Measurements from ENCODE around the gene POM121L2. TPM values are rescaled to one million over a fixed set of nuclear protein-coding genes. Genes with fewer than 3 reads are reported as not detected.

POM121L2 gene
- not detected in 2 replicates for total RNA-seq (2013; cell fraction: nucleolus; rRNA removed)
- total RNA-seq (2014; rRNA removed) (not detected in 2 replicates), total RNA-seq (2014; rRNA removed; fragmentation: Illumina TruSeq; extraction: Trizol) (not detected in 2 replicates), total RNA-seq (2021) (not detected in 2 replicates), polyA plus RNA-seq (2011; rRNA removed) (not detected in 2 replicates), polyA plus RNA-seq (2014; fragmentation: Illumina TruSeq; extraction: Trizol) (0.04 TPM in 1 of 2 replicates, not detected in the other), polyA plus RNA-seq (2014; fragmentation: Nextera tagmentation; extraction: Ambion mirVana) (not detected), polyA plus RNA-seq (2014; rRNA removed) (not detected in 2 replicates), polyA plus RNA-seq (2016; fragmentation: Nextera tagmentation; extraction: Ambion mirVana) (not detected), polyA minus RNA-seq (2011; rRNA and poly(A)+ RNA removed) (0.05 TPM in 1 of 2 replicates, not detected in the other), Bru-seq, nascent RNA (percentile 24 among the genes with signal in this experiment), BruChase-seq, experiment 1, labeled RNA remaining after a 6-hour chase (not detected), BruChase-seq, experiment 2, labeled RNA remaining after a 2-hour chase (percentile 22 among the genes with signal in this experiment)
- polyA plus RNA-seq (2011; ENCODE audit: low read depth): not detected
- not detected in 2 replicates for polyA plus RNA-seq (2011; cell fraction: cytosol; rRNA removed)
- polyA plus RNA-seq (2011; cell fraction: nucleus; rRNA removed): 0.04 TPM in 1 of 2 replicates, not detected in the other
- polyA plus RNA-seq (2012): 0.04 TPM in 1 of 2 replicates, not detected in the other
- not detected in 2 replicates for polyA minus RNA-seq (2011; cell fraction: cytosol; rRNA and poly(A)+ RNA removed)
- polyA minus RNA-seq (2011; cell fraction: nucleus; rRNA and poly(A)+ RNA removed): 0.12 TPM in 1 of 2 replicates, not detected in the other
- long read RNA-seq, experiment 1: 0 reads
- long read RNA-seq, experiment 2: 0 reads

DNA sequence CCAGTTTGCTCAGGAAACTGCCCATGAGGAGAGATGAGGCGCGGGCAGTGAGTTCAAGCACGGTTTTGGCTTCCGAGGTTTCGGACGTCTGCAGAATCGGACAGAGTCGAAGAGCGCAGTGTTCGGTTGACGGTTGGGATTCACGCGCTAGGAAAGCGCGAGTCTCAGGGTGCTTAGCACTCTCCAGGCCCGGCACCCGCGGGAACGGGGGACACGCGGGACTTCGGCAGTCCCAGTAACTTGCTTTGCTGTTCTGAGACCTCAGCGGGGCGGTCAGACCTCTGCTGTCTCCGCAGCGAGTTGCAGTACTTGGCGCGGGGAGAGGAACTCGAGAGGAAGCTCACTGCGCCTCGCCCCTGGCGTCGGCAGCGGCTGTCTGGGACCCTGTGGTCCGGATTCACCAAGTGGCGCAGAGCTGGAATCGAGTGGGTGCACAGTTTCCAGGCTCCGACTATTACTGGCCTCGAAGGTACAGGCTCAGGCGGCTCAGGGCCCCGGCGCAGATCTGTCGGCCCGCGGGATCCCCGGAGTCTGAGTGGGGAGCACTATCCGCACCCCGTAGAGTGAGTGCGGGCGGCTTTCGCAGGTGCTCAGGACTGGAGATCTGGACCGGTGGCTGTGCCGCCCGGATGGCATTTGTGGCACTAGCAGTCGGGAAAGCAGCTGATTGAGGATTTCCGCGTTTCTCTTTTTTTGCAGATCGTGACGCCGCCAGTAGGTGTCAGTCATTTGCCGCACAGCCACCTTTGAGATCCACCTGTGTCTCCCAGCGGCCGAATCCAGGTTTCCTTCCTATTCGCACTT lies at the start of gene POM121L2:
Gene POM121L2, minus strand, starts transcription at position 128 of the 804 bp plus-strand sequence. Its CDS starts 103 bp downstream, at position 25.
- Histone ChIP-seq H3K4me3 (peak within 1 kb of the TSS; percentile 82), H3K27me3 (replicated peaks in 1 of 2; ENCODE audit: control insufficient read depth in 2 of 2, insufficient read depth in 2 of 2, low read length in 1 of 2) (no peaks in the 10 kb centered on the region; a peak in 2 of 4 replicates), H3K9ac (ENCODE audit: control insufficient read depth, insufficient read depth, low read length) (peak within 1 kb of the TSS; percentile 61; the same call in 1 of the 2 replicates), H3K27ac (ENCODE audit: control insufficient read depth, insufficient read depth) (no peak within 1 kb of the TSS), H3K9me3 (replicated peaks; ENCODE audit: control insufficient read depth, insufficient read depth, low read length) (no peaks in the 10 kb centered on the region), H3K4me2 (ENCODE audit: control insufficient read depth, insufficient read depth) (peak within 1 kb of the TSS; percentile 99), H3K79me2 (ENCODE audit: control insufficient read depth, insufficient read depth, low read length) (no peaks in the 10 kb centered on the region), H3K4me1 (ENCODE audit: control insufficient read depth, insufficient read depth, low read length) (0 out of 2 replicates have a peak, but pooled peaks cover 5% of the 10 kb centered on the region), H2AFZ (ENCODE audit: control insufficient read depth, low read depth, low read length) (peak within 1 kb of the TSS; percentile 94), H3K36me3 (ENCODE audit: control insufficient read depth in 2 of 2, insufficient read depth in 2 of 2, low read length in 1 of 2) (no peaks in the 10 kb centered on the region), H4K20me1 (ENCODE audit: control insufficient read depth, insufficient read depth) (no peaks in the 10 kb centered on the region)
- intact Hi-C loops (cut with micrococcal nuclease; ENCODE audit: unreplicated experiment) (loop anchor here (1.0 to 5.0 kb wide), 6 partner anchors 124 to 440 kb away; no protein-coding TSS in a partner anchor), in situ Hi-C loops (cut with MboI) (loop anchor here (10.0 kb wide), 1 partner anchor 472 kb away; no protein-coding TSS in a partner anchor)
- ChIA-PET POLR2A (no interaction called here), SMC1A (ENCODE audit: uncharacterized antibody, unreplicated experiment) (interaction anchor here (0.8 to 1.7 kb wide), 8 partner anchors 146 to 584 kb away, joined by 3 to 12 read pairs (median 3); no protein-coding TSS in a partner anchor), CTCF (interaction anchor here (0.7 to 3.2 kb wide), 22 partner anchors 10 to 584 kb away, joined by 3 to 28 read pairs (median 4); a partner anchor contains a TSS), RAD21 (ENCODE audit: unreplicated experiment) (interaction anchor here (0.7 to 1.3 kb wide), 10 partner anchors 135 to 483 kb away, joined by 3 to 7 read pairs (median 4); no protein-coding TSS in a partner anchor)
- BruUV-seq (replicated peaks): no TSS peak
- 6% methylated on average over 63 of the region's 64 CpGs for WGBS (ENCODE audit: insufficient coverage, insufficient replicate concordance, low lambda C conversion rate, missing lambda C conversion rate)
- FAIRE-seq (peak; percentile 87), ATAC-seq (peak; percentile 89), DNase-seq (ENCODE audit: low read depth, low spot score) (no peak)
- peak; percentile 81 for TF ChIP-seq RAD21 (IDR thresholded peaks at IDR 0.05; ENCODE audit: insufficient read depth, low read depth, low read length)
- TF ChIP-seq SREBF2 (IDR thresholded peaks at IDR 0.05; ENCODE audit: low read length): no peak
- TF ChIP-seq KAT2A (conservative IDR thresholded peaks at IDR 0.05; ENCODE audit: control insufficient read depth, low read depth, low read length): no peak
- TF ChIP-seq, protein P1, sequence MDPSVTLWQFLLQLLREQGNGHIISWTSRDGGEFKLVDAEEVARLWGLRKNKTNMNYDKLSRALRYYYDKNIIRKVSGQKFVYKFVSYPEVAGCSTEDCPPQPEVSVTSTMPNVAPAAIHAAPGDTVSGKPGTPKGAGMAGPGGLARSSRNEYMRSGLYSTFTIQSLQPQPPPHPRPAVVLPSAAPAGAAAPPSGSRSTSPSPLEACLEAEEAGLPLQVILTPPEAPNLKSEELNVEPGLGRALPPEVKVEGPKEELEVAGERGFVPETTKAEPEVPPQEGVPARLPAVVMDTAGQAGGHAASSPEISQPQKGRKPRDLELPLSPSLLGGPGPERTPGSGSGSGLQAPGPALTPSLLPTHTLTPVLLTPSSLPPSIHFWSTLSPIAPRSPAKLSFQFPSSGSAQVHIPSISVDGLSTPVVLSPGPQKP (IDR thresholded peaks at IDR 0.05; ENCODE audit: low read depth, low read length): no peak
- TF ChIP-seq, protein P2, sequence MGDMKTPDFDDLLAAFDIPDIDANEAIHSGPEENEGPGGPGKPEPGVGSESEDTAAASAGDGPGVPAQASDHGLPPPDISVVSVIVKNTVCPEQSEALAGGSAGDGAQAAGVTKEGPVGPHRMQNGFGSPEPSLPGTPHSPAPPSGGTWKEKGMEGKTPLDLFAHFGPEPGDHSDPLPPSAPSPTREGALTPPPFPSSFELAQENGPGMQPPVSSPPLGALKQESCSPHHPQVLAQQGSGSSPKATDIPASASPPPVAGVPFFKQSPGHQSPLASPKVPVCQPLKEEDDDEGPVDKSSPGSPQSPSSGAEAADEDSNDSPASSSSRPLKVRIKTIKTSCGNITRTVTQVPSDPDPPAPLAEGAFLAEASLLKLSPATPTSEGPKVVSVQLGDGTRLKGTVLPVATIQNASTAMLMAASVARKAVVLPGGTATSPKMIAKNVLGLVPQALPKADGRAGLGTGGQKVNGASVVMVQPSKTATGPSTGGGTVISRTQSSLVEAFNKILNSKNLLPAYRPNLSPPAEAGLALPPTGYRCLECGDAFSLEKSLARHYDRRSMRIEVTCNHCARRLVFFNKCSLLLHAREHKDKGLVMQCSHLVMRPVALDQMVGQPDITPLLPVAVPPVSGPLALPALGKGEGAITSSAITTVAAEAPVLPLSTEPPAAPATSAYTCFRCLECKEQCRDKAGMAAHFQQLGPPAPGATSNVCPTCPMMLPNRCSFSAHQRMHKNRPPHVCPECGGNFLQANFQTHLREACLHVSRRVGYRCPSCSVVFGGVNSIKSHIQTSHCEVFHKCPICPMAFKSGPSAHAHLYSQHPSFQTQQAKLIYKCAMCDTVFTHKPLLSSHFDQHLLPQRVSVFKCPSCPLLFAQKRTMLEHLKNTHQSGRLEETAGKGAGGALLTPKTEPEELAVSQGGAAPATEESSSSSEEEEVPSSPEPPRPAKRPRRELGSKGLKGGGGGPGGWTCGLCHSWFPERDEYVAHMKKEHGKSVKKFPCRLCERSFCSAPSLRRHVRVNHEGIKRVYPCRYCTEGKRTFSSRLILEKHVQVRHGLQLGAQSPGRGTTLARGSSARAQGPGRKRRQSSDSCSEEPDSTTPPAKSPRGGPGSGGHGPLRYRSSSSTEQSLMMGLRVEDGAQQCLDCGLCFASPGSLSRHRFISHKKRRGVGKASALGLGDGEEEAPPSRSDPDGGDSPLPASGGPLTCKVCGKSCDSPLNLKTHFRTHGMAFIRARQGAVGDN (IDR thresholded peaks at IDR 0.05): no peak
- TF ChIP-seq, protein P3, sequence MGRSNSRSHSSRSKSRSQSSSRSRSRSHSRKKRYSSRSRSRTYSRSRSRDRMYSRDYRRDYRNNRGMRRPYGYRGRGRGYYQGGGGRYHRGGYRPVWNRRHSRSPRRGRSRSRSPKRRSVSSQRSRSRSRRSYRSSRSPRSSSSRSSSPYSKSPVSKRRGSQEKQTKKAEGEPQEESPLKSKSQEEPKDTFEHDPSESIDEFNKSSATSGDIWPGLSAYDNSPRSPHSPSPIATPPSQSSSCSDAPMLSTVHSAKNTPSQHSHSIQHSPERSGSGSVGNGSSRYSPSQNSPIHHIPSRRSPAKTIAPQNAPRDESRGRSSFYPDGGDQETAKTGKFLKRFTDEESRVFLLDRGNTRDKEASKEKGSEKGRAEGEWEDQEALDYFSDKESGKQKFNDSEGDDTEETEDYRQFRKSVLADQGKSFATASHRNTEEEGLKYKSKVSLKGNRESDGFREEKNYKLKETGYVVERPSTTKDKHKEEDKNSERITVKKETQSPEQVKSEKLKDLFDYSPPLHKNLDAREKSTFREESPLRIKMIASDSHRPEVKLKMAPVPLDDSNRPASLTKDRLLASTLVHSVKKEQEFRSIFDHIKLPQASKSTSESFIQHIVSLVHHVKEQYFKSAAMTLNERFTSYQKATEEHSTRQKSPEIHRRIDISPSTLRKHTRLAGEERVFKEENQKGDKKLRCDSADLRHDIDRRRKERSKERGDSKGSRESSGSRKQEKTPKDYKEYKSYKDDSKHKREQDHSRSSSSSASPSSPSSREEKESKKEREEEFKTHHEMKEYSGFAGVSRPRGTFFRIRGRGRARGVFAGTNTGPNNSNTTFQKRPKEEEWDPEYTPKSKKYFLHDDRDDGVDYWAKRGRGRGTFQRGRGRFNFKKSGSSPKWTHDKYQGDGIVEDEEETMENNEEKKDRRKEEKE (IDR thresholded peaks at IDR 0.05): no peak
- TF ChIP-seq WRNIP1 (IDR thresholded peaks at IDR 0.05; ENCODE audit: borderline replicate concordance, low read depth, low read length): no peak

All from GM12878 (cell line).